SHP77 (cell line): ENCODE data around the gene HPD.

Source experiments
- DNase-seq, 2 experiments: peaks; one replicate each; lab custom pipeline; 2025; lab: John Stamatoyannopoulos, UW

Gene HPD

GRCh38 chr12:121810833-121811433, 47.7 kb downstream of the HPD start:
- no peak for DNase-seq

GRCh38 chr12:121810234-121810817, 48.3 kb downstream of the HPD start:
- no peak for DNase-seq

- DNase-seq: no peak
These were observed 48.9 kb downstream of the HPD start for GRCh38 chr12:121809712-121810116.

- DNase-seq: no peak
These were observed 50.0 kb downstream of the HPD start for GRCh38 chr12:121808623-121809022.

- DNase-seq: no peak
These were observed 50.9 kb downstream of the HPD start for GRCh38 chr12:121807642-121808347.

GRCh38 chr12:121806546-121807423, 51.9 kb downstream of the HPD start:
- no peak for DNase-seq

- no peak for DNase-seq
These were observed 52.6 kb downstream of the HPD start for GRCh38 chr12:121806009-121806545.

GRCh38 chr12:121805171-121806008, 53.3 kb downstream of the HPD start:
- no peak for DNase-seq

GRCh38 chr12:121804417-121805111, 54.1 kb downstream of the HPD start:
- peak in 1 of 2 experiments; percentile 23 for DNase-seq

- DNase-seq: peak in 1 of 2 experiments; percentile 46
These were observed 54.7 kb downstream of the HPD start, which contains the start of gene SETD1B for GRCh38 chr12:121803861-121804416. Gene SETD1B, plus strand, starts transcription at chr12:121804009. Its CDS starts 729 bp downstream, at chr12:121804738.

- peak; percentile 92 to 96 for DNase-seq
These were observed 55.6 kb downstream of the HPD start for GRCh38 chr12:121802843-121803698.

GRCh38 chr12:121802485-121802842, 56.2 kb downstream of the HPD start:
- no peak for DNase-seq

- no peak for DNase-seq
These were observed 56.8 kb downstream of the HPD start for GRCh38 chr12:121801595-121802484.

GRCh38 chr12:121800694-121801594, 57.7 kb downstream of the HPD start:
- peak in 1 of 2 experiments; percentile 59 for DNase-seq

GRCh38 chr12:121799842-121800693, 58.6 kb downstream of the HPD start:
- DNase-seq: peak; percentile 58 to 71
